ENCODE results near the gene CYSLTR1. TPM values are rescaled to one million over a fixed set of nuclear protein-coding genes. Genes with fewer than 3 reads are reported as not detected.
"Not testable (repeated sequence)": the region's sequence is repeated elsewhere in the genome, so short reads cannot be mapped to it uniquely, and the experiment has no call there.

The CYSLTR1 gene
- total RNA-seq, 3 donors from 2014 or later (not counting 1 experiment from before 2014, with no cell fraction given), result 7.6 to 13.8 (median 12.4) TPM

DNA sequence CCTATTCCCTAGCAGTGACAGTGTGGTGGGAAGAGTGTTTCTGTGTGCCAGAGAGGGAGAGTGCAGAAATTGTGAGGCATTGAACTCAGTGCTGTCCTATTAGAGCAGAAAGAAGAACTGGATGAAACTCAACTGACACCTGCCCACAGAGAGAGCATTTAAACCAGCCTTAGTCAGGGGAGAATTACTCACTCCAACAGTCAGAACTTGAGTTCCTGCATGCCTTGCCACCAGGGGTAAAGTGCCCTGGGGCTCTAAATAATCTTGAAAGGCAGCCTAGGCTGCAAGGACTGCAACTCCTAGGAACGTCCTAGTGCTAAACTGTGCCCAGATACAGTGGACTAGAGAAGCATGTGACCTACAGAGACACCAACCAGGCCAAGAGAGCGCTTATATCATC lies 12.8 kb downstream of the CYSLTR1 start:
- Histone ChIP-seq H3K9me3 (ENCODE audit: control insufficient read depth, insufficient read depth, low read length) (no peaks in the 10 kb centered on the region), H3K36me3 (ENCODE audit: control insufficient read depth, insufficient read depth, low read length) (no peaks in the 10 kb centered on the region), H3K4me3 (ENCODE audit: low read length) (no peak overlapping the region), H3K4me1 (ENCODE audit: control insufficient read depth, insufficient read depth, low read length) (peaks cover 4% of the 10 kb centered on the region), H3K27ac (ENCODE audit: low read length) (no peak overlapping the region), H3K27me3 (ENCODE audit: control insufficient read depth, insufficient read depth, low read length) (no peaks in the 10 kb centered on the region)
- peak overlapping the region in 1 of 2 donors; percentile 45 for H3K27ac Mint-ChIP-seq
- 22% methylated on average over 1 of the region's 2 CpGs for WGBS (ENCODE audit: insufficient coverage)
- H3K27me3 Mint-ChIP-seq (ENCODE audit: low read depth in 2 of 2), result no peaks in the 10 kb centered on the region
- DNase-seq (no peak), ATAC-seq (no peak)
- intact Hi-C loops (cut with micrococcal nuclease), result no loop called here
- H3K36me3 Mint-ChIP-seq, result no peaks in the 10 kb centered on the region
- peaks cover 22 to 71% of the 10 kb centered on the region in 2 donors for H3K4me1 Mint-ChIP-seq
- H3K4me3 Mint-ChIP-seq, result no peak overlapping the region
- H3K9me3 Mint-ChIP-seq, result no peaks in the 10 kb centered on the region
- no peak for TF ChIP-seq CTCF (IDR thresholded peaks at IDR 0.05)

DNA sequence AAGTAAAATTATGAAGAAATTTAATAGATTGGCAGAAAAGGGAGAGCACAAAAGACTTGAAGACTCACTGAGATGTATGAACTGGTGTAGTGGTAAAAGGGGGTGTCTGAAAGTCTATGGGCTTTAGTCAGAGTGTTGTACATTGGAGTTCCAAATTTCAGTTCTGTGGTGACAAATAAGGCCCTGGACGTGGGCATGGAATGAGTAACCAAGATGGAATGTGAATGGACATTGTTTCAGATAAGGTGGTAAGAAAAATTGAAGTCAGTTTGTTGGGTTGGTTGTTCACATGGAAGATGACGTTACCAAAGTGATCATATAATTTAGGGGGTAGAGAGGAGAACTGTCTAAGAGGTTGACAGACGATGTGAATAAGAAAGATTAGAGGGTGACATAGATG lies 13.9 kb downstream of the CYSLTR1 start:
- Histone ChIP-seq H3K36me3 (ENCODE audit: control insufficient read depth, insufficient read depth, low read length) (no peaks in the 10 kb centered on the region), H3K4me1 (ENCODE audit: control insufficient read depth, insufficient read depth, low read length) (peaks cover 4% of the 10 kb centered on the region), H3K27me3 (ENCODE audit: control insufficient read depth, insufficient read depth, low read length) (no peaks in the 10 kb centered on the region), H3K4me3 (ENCODE audit: low read length) (no peak overlapping the region), H3K27ac (ENCODE audit: low read length) (no peak overlapping the region), H3K9me3 (ENCODE audit: control insufficient read depth, insufficient read depth, low read length) (no peaks in the 10 kb centered on the region)
- intact Hi-C loops (cut with micrococcal nuclease), result no loop called here
- Mint-ChIP-seq H3K27me3 (ENCODE audit: low read depth in 2 of 2) (no peaks in the 10 kb centered on the region), H3K4me1 (peaks cover 18 to 78% of the 10 kb centered on the region in 2 donors), H3K27ac (no peak overlapping the region), H3K9me3 (no peaks in the 10 kb centered on the region), H3K4me3 (no peak overlapping the region), H3K36me3 (no peaks in the 10 kb centered on the region)
- no peak for TF ChIP-seq CTCF (IDR thresholded peaks at IDR 0.05)
- WGBS (ENCODE audit: insufficient coverage), result 62% methylated on average over 3 of the region's 3 CpGs
- DNase-seq (no peak), ATAC-seq (no peak)

DNA sequence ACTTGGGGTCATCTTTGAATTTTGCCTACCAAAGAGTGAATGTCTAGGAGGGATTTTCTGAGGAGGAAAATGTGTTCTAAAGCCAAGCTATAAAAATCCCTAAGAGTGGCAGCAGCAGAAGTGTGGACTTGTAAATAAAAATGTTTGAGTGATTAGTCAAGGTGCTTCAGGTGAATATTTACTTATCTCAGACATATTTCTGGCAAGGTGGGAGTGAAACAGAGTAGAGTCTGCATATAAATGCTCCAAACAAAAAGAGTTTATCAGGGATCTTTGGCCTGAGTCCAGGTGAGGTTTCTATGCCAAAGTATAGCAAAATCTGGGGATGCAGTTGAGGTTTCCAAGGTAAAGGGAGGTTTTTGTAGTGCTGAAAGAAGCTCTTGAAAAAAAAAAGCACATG lies 19.7 kb downstream of the CYSLTR1 start:
- Mint-ChIP-seq H3K27ac (peak overlapping the region in 1 of 2 donors; percentile 46), H3K4me1 (peaks cover 0 to 39% of the 10 kb centered on the region in 2 donors), H3K27me3 (ENCODE audit: low read depth in 2 of 2) (no peaks in the 10 kb centered on the region), H3K9me3 (no peaks in the 10 kb centered on the region), H3K4me3 (no peak overlapping the region), H3K36me3 (no peaks in the 10 kb centered on the region)
- H3K27me3 ChIP-seq (ENCODE audit: control insufficient read depth, insufficient read depth, low read length), result no peaks in the 10 kb centered on the region
- no peak overlapping the region for H3K4me3 ChIP-seq (ENCODE audit: low read length)
- no peaks in the 10 kb centered on the region for H3K9me3 ChIP-seq (ENCODE audit: control insufficient read depth, insufficient read depth, low read length)
- ATAC-seq (no peak), DNase-seq (no peak)
- intact Hi-C loops (cut with micrococcal nuclease), result no loop called here
- no peak overlapping the region for H3K27ac ChIP-seq (ENCODE audit: low read length)
- H3K4me1 ChIP-seq (ENCODE audit: control insufficient read depth, insufficient read depth, low read length), result no peaks in the 10 kb centered on the region
- TF ChIP-seq CTCF (IDR thresholded peaks at IDR 0.05), result no peak
- no peaks in the 10 kb centered on the region for H3K36me3 ChIP-seq (ENCODE audit: control insufficient read depth, insufficient read depth, low read length)

DNA sequence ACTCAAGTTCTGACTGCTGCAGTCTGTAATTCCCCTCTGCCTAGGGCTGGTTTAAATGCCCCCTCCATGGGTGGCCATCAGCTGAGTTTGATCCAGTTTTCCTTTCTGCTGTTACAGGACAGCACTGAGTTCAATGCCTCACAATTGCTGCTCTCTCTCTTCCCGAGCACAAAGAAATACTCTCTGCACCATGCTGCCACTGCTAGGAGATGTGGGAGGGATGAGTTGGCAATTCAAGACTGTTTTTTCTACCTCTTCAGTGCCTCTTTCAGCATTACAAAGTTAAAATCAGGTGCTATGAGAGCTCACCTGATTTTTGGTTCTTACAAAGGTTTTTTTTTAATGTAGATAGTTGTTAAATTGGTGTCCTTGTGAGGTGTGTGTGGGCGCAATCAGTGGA lies 24.3 kb downstream of the CYSLTR1 start:
- H3K4me3 Mint-ChIP-seq, result no peak overlapping the region
- no CpG with 5 or more reads among the region's 2 CpGs for WGBS (ENCODE audit: insufficient coverage)
- intact Hi-C loops (cut with micrococcal nuclease), result no loop called here

GRCh38 chrX:78300933-78301332 lies 26.5 kb downstream of the CYSLTR1 start:
- H3K4me3 Mint-ChIP-seq; H3K4me1 ChIP-seq (ENCODE audit: control insufficient read depth, insufficient read depth, low read length); DNase-seq; H3K4me3 ChIP-seq (ENCODE audit: low read length); H3K4me1 Mint-ChIP-seq; H3K27me3 Mint-ChIP-seq (ENCODE audit: low read depth in 2 of 2); H3K27me3 ChIP-seq (ENCODE audit: control insufficient read depth, insufficient read depth, low read length); H3K27ac Mint-ChIP-seq; ATAC-seq; intact Hi-C loops (cut with micrococcal nuclease); H3K36me3 Mint-ChIP-seq; H3K36me3 ChIP-seq (ENCODE audit: control insufficient read depth, insufficient read depth, low read length); H3K27ac ChIP-seq (ENCODE audit: low read length): not testable (repeated sequence)
- peaks cover 0 to 12% of the 10 kb centered on the region in 2 donors for H3K9me3 Mint-ChIP-seq
- peaks cover 14% of the 10 kb centered on the region for H3K9me3 ChIP-seq (ENCODE audit: control insufficient read depth, insufficient read depth, low read length)
- WGBS (ENCODE audit: insufficient coverage), result 93% methylated on average over 1 of the region's 1 CpG

More for the DNA sequence above, 24.3 kb downstream of the CYSLTR1 start:
- Histone ChIP-seq H3K27ac (ENCODE audit: low read length) (no peak overlapping the region), H3K4me1 (ENCODE audit: control insufficient read depth, insufficient read depth, low read length) (no peaks in the 10 kb centered on the region), H3K36me3 (ENCODE audit: control insufficient read depth, insufficient read depth, low read length) (no peaks in the 10 kb centered on the region), H3K4me3 (ENCODE audit: low read length) (no peak overlapping the region), H3K27me3 (ENCODE audit: control insufficient read depth, insufficient read depth, low read length) (no peaks in the 10 kb centered on the region), H3K9me3 (ENCODE audit: control insufficient read depth, insufficient read depth, low read length) (peaks cover 14% of the 10 kb centered on the region)
- Mint-ChIP-seq H3K4me1 (peaks cover 0 to 7% of the 10 kb centered on the region in 2 donors), H3K9me3 (peaks cover 0 to 5% of the 10 kb centered on the region in 2 donors), H3K27ac (no peak overlapping the region), H3K36me3 (peaks cover 9% of the 10 kb centered on the region), H3K27me3 (ENCODE audit: low read depth in 2 of 2) (no peaks in the 10 kb centered on the region)
- DNase-seq, result no peak
- no peak for ATAC-seq
- no peak for TF ChIP-seq CTCF (IDR thresholded peaks at IDR 0.05)

Measured in natural killer cell (primary cell).